ENCODE data around the gene TTC9C. TPM values are rescaled to one million over a fixed set of nuclear protein-coding genes. Genes with fewer than 3 reads are reported as not detected.
"Not testable (repeated sequence)": the region's sequence is repeated elsewhere in the genome, so short reads cannot be mapped to it uniquely, and the experiment has no call there.

The TTC9C gene, protein sequence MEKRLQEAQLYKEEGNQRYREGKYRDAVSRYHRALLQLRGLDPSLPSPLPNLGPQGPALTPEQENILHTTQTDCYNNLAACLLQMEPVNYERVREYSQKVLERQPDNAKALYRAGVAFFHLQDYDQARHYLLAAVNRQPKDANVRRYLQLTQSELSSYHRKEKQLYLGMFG
- 13.5 TPM for total RNA-seq

DNA sequence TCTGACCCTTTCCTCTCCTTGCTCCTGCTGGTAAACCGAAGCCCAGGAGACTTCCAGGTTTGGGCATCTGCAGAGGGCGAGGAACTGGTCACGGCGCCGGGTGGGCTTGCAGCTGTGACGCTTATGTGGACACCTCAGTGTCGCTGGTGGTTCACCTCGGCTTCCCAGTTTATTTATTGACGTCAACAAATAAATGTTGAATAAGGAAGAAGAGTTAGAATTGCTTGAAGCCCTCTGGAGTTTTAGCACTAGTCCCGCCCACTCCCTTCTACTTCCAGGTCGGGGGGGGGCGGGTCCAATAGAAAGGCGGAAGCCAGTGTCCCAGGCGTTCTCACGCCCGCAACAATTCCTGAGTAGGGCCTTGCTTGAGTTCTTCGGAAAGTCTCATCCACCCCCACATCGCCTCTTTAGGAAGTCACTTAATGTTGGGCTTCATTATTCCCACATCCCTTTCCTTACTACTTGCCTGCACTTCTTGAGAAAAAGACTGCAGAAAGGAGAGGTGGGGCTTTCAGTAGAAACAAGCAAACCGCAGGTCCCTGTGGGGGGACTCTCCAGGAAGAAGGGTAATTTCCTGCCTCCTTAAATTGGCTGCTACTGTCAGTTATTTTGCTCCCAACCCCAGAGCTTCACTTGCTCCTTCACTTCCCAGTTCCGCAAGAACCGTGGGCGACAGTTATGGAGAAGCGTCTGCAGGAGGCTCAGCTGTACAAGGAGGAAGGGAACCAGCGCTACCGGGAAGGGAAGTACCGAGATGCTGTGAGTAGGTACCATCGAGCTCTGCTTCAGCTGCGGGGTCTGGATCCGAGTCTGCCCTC is at the start of gene TTC9C:
Gene TTC9C, plus strand, starts transcription at position 316 of the 818 bp plus-strand sequence. Its CDS starts 363 bp downstream, at position 679.
- peak; percentile 55 for ATAC-seq

DNA sequence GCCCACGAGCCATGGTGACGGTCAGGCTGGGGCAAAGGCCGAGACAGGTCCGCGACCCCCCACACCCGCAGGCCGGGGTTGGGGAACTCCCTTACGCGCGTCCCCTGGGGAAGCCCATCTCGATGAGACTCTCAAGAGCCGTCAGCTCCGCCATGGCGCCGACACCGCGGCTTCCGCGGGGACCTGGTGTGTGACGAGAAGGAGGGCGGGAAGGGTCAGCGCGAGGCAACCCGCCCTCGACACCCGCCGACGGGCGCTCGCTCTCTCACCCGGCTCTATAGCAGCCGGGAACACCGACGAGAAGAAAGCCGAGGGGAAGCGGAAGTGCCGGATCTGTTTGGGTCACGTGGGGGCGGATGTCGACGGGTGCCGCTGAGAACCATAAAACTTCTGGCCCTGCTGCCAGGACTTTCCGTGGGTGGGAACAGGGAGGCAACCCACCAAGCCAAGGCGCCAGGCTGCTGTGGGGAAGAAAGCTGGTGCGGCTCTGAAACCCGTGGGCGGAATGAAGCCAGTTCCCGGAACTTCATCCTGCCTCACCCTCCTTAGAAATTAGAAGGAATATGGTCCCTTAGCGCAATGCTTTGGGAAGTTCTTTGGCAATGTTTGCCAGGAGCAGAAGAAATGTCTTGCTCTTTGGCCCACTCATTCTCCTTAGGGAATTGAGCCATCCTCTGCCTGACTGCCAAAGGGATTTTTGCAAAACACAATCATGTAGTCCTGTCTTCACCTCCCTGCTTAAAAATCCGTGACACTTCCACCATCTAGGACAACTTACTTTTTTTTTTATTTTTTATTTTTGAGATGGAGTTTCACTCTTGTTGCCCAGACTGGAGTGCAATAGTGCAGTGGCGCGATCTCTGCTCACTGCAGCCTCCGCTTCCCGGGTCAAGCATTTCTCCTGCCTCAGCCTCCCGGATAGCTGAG is 49.3 kb upstream of the TTC9C start, which contains the start of gene UBXN1:
Gene UBXN1, minus strand, starts transcription at position 304 of the 927 bp plus-strand sequence. Its CDS starts 150 bp downstream, at position 154.
- ATAC-seq, result peak; percentile 84

DNA sequence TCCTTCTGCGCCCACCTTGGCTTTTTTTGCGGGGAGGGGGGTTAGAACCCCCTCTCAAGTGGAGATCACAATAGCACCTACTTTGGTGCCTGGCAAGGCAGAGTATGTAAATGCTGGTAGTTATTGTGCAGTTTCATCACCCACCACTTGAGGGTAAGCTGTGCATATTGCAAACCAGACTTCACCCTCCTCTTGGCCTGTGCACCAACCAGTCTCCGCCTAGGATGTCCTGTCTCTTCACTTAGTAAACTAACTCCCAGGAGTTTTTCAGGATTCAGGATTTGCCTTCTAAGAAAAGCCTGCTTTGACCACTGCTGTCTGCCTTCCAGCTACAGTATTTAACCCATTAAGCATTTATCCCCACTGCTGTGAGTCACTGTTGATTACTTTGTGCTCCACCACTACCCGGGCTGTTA is 47.5 kb upstream of the TTC9C start:
- peak; percentile 77 for ATAC-seq

DNA sequence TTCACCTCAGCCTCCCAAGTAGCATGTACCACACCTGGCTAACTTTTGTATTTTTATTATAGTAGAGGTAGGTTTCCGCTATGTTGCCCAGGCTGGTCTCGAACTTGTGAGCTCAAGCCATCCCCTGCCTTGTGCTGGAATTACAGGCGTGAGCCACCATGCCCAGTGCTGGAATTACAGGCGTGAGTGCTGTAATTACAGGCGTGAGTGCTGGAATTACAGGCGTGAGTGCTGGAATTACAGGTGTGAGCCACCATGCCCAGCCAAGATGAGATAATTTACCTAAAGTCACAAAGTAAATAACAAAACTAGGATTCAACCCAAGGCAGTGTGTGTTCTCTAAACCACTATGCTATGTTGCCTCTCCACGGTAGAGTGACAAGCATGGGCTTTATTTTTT is 45.8 kb upstream of the TTC9C start:
- no peak for ATAC-seq

DNA sequence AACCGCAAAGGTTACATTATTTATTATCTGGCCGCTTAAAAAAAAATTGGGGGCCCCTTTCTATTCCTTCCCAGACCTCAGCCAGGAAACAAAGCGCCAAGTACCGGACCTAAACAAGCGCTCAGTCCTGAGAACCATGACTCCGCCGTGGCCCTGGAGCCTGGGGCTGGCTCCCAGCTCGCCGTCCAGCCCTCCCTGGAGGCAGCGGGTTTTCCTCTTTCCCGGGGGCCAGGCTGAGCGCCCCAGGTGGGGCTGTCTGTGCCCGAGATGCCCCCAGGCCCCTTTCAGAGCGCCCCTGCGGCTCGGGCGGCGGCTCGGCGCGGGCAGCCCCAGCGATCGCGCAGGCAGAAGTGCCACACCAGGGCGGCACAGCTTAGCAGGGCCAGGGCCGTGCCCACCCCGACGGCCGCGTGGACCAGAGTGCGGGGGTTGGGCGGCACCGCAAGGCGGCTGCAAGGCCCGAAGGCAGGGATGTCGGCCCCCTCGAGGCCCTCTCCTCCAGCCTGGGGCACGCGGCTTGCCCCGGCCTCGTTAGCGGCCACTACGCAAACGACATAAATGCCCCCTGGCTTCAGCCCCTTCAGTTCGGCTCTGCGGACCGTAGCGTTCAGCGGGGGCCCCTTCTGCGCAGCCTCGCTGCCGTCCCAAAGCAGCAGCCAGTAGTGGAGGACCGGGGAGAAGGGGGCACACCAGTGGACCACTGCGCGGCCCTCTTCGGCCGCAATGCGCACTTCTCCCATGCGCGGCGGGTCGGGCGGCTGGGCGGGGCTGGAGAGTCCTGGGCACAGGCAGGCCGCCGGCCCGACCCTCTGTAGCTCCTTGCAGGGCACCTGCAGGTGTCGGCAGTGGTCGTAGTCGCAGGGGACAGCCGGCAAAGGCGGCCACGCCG is 40.5 kb upstream of the TTC9C start:
- ATAC-seq, result peak; percentile 6

DNA sequence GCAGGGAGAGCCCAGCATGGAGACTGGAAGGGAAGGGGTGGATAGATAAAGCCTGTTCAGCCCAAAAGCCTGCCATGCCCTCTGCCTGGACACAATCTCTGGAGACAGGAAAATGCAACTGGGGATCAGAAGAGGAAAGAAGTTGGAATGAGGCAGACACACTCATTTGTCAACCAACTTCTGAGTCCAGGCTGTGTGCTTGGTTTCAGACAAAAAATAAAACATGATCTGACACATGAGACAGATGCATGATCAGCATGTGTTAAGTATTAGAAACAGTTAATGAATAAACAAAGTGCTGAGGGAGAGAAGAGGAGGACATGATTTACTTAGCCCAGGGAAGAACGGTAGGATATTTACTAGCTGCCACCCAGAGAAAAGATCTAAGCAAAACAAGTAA is 39.8 kb upstream of the TTC9C start:
- no peak for ATAC-seq

DNA sequence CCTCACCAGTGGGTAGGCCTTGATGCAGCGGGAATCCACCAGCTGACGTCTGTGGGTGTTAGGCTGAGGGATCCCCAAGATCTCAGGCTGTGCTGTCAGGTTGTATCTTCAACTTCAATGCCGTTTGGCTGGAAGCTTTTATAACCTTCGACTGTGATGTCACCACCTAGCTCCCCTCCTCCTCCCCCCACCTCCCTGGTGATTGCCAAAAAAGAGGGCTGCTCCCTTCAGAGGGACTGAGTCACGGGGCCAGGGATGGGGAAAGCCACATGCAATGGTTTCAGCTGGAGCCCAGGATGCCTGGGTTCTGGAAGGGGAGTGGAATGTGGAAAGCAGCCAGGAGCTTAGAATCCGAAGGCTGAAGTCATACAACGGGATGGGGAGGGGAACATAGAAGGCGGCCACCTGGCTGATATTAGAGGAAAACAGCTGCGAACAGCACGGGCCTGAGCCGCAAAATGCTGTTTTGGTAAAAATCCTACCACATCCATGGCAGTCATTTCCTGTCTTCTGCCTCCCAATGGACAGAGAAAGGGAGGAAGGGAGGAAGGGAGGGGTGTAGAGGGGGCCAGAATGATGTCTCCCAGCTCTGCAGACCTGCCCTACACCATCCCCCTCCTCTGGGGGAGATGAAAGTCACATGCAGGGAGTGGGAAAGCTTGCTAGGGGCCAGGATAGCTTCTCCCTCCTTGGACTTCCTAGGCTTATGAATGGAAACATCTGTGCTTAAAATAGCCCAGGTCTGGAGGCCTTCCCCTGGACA is 38.7 kb upstream of the TTC9C start, which contains the start of gene LRRN4CL:
Gene LRRN4CL, minus strand, starts transcription at position 110 of the 763 bp plus-strand sequence. CDS start 1,022 bp downstream, outside the sequence.
- ATAC-seq, result peak; percentile 68

DNA sequence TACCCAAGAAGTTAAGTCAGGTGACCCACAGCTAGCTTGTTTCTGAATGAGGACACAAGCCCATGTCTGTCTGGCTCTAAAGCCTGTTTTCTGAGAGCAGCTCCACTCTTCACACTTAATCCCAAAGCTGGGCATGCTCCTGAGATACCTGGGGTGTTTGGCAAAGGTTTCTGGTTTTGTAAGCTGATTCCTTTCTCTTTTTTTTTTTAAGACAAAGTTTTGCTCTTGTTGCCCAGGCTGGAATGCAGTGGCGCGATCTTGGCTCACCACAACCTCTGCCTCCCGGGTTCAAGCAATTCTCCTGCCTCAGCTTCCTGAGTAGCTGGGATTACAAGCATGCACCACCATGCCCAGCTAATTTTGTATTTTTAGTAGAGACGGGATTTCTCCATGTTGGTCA is 34.7 kb upstream of the TTC9C start:
- ATAC-seq, result not testable (repeated sequence)

DNA sequence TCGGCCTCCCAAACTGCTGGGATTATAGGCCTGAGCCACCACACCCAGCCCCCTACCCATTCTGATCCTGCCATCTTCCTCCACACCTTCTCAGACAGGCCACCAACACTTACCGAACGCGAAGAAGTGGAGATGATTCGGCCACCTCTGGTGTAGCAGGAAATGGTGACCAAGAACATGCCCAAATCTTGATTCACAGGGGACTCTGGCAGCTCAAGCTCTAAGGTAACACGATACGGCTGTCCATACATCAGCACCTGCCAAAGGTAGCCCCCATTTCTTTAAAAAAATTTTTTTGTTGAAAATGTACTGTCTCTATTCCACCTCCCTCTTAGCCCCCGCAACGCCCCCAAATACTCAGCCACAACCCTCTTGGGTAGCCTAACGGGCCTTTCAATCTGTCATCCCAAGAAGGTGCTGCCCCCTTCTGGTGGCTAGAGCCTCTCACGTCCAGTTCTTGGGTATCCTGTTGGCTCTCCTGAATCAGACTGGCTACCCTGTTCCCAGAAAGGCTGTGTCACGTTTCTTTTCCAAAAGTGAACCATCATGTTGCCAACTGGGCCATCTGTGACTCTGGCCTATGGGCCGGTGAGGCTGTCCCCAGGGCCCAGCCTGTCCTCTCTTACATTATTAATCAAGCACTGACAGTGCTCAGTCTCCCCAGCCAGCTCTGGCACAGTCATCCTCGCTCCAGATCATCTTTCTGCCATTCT is 33.7 kb upstream of the TTC9C start:
- ATAC-seq, result peak; percentile 69

DNA sequence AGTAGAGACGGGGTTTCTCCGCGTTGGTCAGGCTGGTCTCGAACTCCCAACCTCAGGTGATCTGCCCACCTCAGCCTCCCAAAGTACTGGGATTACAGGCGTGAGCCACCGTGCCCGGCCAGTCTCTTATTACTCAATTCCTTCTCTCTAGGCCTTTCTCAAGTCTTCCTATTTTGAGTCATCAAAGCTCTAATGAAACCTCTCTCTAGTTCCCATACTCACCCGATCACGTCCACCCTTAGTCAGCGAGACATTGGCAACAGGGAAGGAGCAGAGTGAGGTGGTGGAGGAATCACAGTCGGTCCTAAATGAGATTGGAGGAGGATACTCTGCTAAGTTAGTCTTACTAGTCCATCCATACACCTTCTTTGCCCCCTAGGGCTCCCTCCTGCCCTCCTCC is 26.0 kb upstream of the TTC9C start:
- peak; percentile 38 for ATAC-seq

DNA sequence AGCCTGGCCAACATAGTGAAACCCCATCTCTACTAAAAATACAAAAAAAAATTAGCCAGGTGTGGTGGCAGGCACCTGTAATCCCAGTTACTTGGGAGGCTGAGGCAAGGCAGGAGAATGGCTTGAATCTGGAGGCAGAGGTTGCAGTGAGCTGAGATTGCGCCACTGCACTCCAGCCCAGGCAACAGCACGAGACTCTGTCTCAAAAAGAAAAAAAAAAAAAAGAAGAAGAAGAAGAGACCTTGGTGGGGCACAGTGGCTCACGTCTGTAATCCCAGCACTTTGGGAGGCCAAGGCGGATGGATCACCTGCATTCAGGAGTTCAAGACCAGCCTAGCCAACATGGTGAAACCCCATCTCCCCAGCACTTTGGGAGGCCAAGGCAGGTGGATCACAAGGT is 24.4 kb upstream of the TTC9C start:
- ATAC-seq, result not testable (repeated sequence)

DNA sequence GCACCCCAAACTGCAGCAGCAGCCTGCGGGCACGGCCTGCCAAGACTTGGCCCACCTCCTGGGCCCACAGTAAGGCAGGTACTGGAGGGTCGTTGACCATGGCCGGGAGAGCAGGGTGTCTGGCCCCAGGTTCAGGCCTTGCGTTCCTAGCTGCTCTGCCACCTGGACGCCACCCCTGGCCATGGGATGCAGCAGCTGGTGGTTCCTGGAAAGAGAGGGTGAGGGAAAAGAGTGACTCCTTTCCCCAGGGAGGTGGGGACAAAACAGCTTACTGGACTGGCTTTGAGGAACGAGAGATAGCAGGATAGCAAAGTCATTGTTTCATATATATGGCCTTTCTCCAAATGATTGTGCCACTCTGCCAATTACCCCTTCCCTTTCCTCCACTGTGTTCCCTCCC is 22.9 kb upstream of the TTC9C start:
- no peak for ATAC-seq

DNA sequence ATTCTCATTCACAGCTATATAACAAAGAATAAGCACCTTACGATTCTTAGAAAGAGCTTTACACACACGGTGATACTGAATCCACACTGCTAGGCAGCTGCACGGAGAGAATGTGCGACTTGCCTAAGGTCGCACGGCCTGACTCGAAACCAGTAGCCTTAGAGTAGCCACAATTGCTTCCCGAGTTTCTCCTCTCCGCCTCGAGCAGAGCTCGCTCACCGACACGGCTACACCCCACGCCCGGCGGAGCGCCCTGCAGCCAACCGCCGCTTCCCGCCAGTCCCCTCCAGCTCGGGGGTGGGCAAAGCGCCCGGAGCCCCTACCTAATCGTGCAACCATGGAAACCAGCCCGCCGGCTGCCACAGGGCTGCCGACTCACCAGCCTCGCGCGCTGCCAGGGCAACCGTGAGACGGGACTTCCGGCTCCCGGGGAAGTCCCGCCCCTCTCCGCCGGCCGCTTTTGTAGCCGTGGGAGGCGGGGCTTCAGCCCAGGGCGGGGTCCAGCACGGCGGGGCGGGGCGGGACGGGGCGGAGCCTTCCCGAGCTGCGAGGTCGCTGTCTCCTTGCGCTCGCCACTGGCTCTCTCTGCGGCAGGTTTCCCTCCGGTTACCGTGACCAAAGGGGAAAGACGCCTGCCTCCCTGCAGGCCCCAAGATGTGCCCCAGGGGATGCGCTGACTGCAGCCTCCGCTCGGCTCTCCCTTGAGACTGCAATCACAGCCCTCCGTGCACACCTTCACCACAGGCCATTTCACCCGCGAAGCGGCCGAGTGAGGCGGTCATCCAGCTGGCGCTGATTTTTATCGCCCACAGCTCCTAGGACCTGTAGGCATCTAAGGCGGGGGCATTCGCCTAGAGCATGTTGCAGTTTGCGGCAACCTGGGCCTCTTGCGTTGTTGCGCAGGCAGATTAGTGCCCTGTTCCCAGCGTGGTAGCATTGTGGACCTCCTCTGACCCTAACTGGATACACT is 22.1 kb upstream of the TTC9C start:
- ATAC-seq, result peak; percentile 84

DNA sequence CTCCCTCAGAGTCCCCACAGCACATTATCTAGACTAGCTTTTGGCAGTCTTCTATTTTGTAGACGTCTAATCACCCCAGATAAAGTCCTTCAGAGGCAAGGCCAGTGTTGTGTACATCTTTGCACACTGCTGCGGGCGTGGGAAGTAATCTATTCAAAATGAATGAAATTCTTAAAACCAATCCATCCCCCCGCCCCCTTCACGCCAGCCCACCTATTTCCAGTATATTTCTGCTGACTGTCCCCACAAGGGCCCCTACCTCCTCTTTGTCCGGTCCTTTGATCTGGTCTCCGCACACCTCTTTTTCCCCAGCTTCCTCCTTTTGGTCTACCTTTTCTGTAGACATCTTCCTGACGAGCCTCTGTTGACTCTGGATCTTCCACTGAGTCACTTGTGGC is 21.4 kb upstream of the TTC9C start:
- no peak for ATAC-seq

DNA sequence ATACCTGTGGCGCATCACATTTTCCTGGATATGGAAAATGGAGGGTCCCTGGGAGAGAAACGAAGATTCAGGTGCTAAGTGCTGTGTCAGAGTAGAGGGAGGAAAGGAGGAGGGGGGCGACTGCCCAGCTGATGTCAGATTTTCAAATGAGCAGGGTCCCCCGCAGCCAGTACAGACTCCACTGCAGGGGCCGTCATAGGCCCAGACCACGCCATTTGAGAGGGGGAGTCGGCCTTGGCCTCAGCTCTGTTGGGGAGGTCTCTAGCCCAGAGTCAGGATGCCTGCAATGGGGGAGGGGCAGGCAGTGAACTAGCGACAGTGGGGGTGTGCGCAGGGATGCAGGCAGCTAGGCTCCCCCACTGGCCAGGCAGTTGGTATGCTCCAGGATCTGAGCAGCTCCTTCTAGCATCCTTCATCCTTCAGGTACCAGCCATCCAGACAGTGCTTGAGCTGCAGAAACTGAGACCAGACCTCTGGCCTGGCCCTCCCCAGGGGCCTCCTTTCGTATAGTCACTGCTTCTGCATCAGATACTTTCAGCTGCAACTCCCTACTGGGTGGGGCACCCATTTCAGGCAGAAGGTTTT is 20.9 kb upstream of the TTC9C start, which contains the start of the genes BSCL2 and GNG3:
Gene BSCL2, minus strand, starts transcription at position 148 of the 585 bp plus-strand sequence. CDS start 229 bp downstream, outside the sequence.
Gene GNG3, plus strand, starts transcription at position 400 of the 585 bp plus-strand sequence. CDS start 620 bp downstream, outside the sequence.
- ATAC-seq, result no peak

DNA sequence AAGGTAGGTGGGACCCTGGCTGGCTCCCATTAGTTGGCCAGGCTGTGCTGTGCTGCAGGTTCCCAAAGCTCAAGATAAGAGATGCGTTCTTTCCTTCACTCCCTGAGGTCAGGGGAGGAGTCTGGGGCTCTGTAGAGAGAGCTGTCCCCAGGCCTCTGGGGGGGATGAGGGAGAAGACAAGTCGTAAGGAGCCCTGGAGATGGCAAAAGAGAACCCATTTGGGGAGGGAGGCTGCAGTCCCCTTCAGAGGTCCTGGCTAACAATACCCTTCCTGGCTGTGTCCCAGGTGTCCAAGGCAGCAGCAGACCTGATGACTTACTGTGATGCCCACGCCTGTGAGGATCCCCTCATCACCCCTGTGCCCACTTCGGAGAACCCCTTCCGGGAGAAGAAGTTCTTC is 19.9 kb upstream of the TTC9C start:
- ATAC-seq, result no peak

DNA sequence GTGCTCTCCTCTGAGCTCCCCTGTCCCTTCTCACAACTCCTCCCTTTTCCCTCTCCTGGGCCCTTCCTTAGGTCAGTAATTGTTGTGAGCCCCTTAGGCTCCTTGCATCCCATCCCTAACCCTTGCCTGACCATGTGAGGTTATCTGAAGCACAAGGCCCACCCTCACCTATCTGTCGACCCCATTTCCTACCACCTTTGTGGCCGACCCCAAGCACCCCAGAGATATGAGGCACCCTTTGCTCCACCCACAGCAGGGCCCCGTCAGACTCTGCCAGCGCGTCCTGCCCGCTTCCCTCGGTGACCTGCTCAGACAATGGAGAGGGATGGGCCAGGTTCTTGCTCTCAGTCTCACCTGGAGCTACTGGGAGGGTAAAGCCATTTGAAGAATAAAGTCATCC is 19.5 kb upstream of the TTC9C start:
- ATAC-seq, result peak; percentile 47

All from esophagus mucosa (tissue), 1 donor.